ENCODE data around the gene PRDM15.

Gene PRDM15

GRCh38 chr21:41903559-41904351 lies 24.6 kb upstream of the PRDM15 start:
- no peaks in the 10 kb centered on the region for H3K9me3 ChIP-seq (ENCODE audit: control insufficient read depth, low read length)
- no peak overlapping the region for H3K4me3 ChIP-seq (ENCODE audit: low read length)
- no peaks in the 10 kb centered on the region for H3K27me3 ChIP-seq (replicated peaks; ENCODE audit: control insufficient read depth, insufficient read depth, low read length)
- DNase-seq (ENCODE audit: low read depth), result no peak
- peaks cover 5% of the 10 kb centered on the region for H3K4me1 ChIP-seq (ENCODE audit: control insufficient read depth, insufficient read depth, low read length)
- no peak overlapping the region for H3K9ac ChIP-seq (ENCODE audit: low read length)
- H3K36me3 ChIP-seq (ENCODE audit: control insufficient read depth, insufficient read depth, low read length, severe bottlenecking), result peaks cover 99% of the 10 kb centered on the region

GRCh38 chr21:41902946-41903345 lies 23.8 kb upstream of the PRDM15 start:
- DNase-seq (ENCODE audit: low read depth), result no peak
- H3K9ac ChIP-seq (ENCODE audit: low read length), result no peak overlapping the region
- peaks cover 3% of the 10 kb centered on the region for H3K4me1 ChIP-seq (ENCODE audit: control insufficient read depth, insufficient read depth, low read length)
- no peaks in the 10 kb centered on the region for H3K27me3 ChIP-seq (replicated peaks; ENCODE audit: control insufficient read depth, insufficient read depth, low read length)
- H3K9me3 ChIP-seq (ENCODE audit: control insufficient read depth, low read length), result no peaks in the 10 kb centered on the region
- no peak overlapping the region for H3K4me3 ChIP-seq (ENCODE audit: low read length)
- peaks cover 99% of the 10 kb centered on the region for H3K36me3 ChIP-seq (ENCODE audit: control insufficient read depth, insufficient read depth, low read length, severe bottlenecking)

DNA sequence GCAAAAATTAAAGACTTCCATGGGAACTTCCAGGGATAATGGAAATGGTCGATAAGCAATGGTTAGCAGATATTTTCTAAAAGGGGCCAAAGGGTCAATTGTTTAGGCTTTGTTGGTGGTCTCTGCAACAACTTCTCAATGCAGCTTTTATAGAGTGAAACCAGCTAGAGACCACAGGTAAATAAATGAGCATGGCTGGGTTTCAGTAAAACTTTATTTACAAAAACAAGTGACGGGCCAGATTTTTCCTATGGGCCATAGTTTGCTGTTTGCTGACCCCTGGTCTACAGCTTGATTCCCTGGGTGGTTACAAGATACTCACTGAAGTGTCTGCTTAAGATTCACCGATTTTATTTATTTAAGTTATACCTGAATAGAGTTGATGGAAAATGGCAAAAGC lies 22.6 kb upstream of the PRDM15 start:
- H3K4me3 ChIP-seq (ENCODE audit: low read length), result no peak overlapping the region
- H3K27me3 ChIP-seq (replicated peaks; ENCODE audit: control insufficient read depth, insufficient read depth, low read length), result no peaks in the 10 kb centered on the region
- no peak for DNase-seq (ENCODE audit: low read depth)
- no peaks in the 10 kb centered on the region for H3K9me3 ChIP-seq (ENCODE audit: control insufficient read depth, low read length)
- H3K4me1 ChIP-seq (ENCODE audit: control insufficient read depth, insufficient read depth, low read length), result peaks cover 3% of the 10 kb centered on the region
- H3K9ac ChIP-seq (ENCODE audit: low read length), result no peak overlapping the region
- peaks cover 98% of the 10 kb centered on the region for H3K36me3 ChIP-seq (ENCODE audit: control insufficient read depth, insufficient read depth, low read length, severe bottlenecking)

DNA sequence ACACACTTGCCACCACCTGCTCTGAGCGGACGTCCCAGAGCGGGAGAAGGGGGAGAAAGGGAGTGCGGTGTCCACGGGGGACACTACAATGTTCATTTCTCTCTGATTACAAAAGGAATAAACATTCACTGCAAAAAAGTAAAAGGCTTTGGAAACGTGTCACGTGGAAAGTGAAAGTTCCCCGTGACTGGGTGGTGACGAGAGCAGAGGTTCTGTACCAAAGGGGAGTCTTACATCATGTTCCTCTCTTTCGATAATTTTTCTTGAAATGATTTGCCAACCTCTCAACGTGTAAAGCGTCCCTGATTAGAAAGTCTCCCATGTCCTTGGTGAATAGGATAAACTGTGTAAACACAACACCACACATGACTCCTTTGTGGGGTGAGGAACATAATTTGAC lies 22.0 kb upstream of the PRDM15 start:
- Histone ChIP-seq H3K27me3 (replicated peaks; ENCODE audit: control insufficient read depth, insufficient read depth, low read length) (no peaks in the 10 kb centered on the region), H3K9me3 (ENCODE audit: control insufficient read depth, low read length) (no peaks in the 10 kb centered on the region), H3K9ac (ENCODE audit: low read length) (no peak overlapping the region), H3K4me3 (ENCODE audit: low read length) (no peak overlapping the region), H3K36me3 (ENCODE audit: control insufficient read depth, insufficient read depth, low read length, severe bottlenecking) (peaks cover 96% of the 10 kb centered on the region), H3K4me1 (ENCODE audit: control insufficient read depth, insufficient read depth, low read length) (peaks cover 3% of the 10 kb centered on the region)
- DNase-seq (ENCODE audit: low read depth), result no peak

DNA sequence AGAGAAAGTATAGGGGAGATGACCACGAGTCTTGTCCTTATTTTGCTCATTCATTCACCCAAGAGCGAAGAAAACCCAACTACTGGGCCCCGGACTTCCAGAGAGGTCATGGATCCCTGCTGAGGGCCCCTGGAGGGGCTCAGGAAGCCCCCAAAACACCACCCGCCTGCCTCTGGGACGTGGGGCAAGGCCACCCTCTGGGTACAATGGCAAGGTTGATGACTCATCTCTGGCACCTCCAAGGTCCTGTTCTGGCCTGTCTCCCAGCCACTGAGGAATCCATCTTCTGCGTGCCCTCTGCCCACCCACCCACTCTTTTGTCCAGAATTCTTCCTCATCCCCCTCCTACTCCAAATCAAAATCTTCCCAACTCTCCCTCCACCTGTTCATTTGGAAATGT lies 21.3 kb upstream of the PRDM15 start:
- Histone ChIP-seq H3K36me3 (ENCODE audit: control insufficient read depth, insufficient read depth, low read length, severe bottlenecking) (peaks cover 96% of the 10 kb centered on the region), H3K4me1 (ENCODE audit: control insufficient read depth, insufficient read depth, low read length) (peaks cover 3% of the 10 kb centered on the region), H3K9me3 (ENCODE audit: control insufficient read depth, low read length) (no peaks in the 10 kb centered on the region), H3K27me3 (replicated peaks; ENCODE audit: control insufficient read depth, insufficient read depth, low read length) (no peaks in the 10 kb centered on the region), H3K9ac (ENCODE audit: low read length) (no peak overlapping the region), H3K4me3 (ENCODE audit: low read length) (no peak overlapping the region)
- no peak for DNase-seq (ENCODE audit: low read depth)

DNA sequence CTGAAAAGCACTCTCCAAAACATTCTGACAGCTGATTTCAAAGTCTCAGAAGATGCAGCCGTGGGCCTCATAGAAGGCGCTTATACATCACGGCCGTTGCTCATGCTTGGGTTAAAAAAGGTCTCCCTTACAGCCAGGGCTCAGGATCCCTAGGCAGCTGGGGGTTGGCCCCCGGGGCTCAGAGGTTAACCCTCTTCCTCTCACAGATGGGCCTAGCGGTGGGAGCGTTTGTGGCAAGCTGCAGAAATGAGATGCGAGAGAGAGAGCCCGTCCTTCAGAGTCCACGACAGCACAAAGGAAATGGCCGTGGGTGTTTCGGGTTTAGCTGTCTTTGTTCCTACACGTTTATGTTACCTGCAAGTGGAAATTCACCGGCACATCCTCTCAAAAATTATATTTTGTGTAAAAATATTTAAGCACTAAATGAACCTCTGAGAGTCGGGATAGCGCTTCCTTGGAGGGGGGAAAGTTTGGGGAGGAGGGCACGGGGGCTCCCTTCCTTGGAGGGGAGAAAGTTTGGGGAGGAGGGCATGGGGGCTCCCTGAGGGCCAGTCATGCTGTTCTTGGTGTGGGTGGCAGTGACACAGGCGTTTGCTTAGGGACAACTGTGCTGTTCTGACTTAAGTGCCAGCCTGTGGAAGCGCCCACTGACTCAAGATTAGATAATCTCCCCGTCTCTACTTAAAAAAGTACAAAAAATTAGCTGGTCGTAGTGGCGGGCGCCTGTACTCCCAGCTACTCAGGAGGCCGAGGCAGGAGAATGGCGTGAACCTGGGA lies 20.5 kb upstream of the PRDM15 start:
- no peaks in the 10 kb centered on the region for H3K9me3 ChIP-seq (ENCODE audit: control insufficient read depth, low read length)
- no peak overlapping the region for H3K4me3 ChIP-seq (ENCODE audit: low read length)
- DNase-seq (ENCODE audit: low read depth), result no peak
- no peak overlapping the region for H3K9ac ChIP-seq (ENCODE audit: low read length)
- no peaks in the 10 kb centered on the region for H3K27me3 ChIP-seq (replicated peaks; ENCODE audit: control insufficient read depth, insufficient read depth, low read length)
- H3K36me3 ChIP-seq (ENCODE audit: control insufficient read depth, insufficient read depth, low read length, severe bottlenecking), result peaks cover 97% of the 10 kb centered on the region
- H3K4me1 ChIP-seq (ENCODE audit: control insufficient read depth, insufficient read depth, low read length), result peaks cover 3% of the 10 kb centered on the region

- no peak for DNase-seq (ENCODE audit: low read depth)
- Histone ChIP-seq H3K9ac (ENCODE audit: low read length) (no peak overlapping the region), H3K27me3 (replicated peaks; ENCODE audit: control insufficient read depth, insufficient read depth, low read length) (no peaks in the 10 kb centered on the region), H3K36me3 (ENCODE audit: control insufficient read depth, insufficient read depth, low read length, severe bottlenecking) (peaks cover 97% of the 10 kb centered on the region), H3K4me1 (ENCODE audit: control insufficient read depth, insufficient read depth, low read length) (peaks cover 3% of the 10 kb centered on the region), H3K4me3 (ENCODE audit: low read length) (no peak overlapping the region), H3K9me3 (ENCODE audit: control insufficient read depth, low read length) (no peaks in the 10 kb centered on the region)
Observed at GRCh38 chr21:41898998-41899397, 19.9 kb upstream of the PRDM15 start.

- no peak for DNase-seq (ENCODE audit: low read depth)
- no peaks in the 10 kb centered on the region for H3K27me3 ChIP-seq (replicated peaks; ENCODE audit: control insufficient read depth, insufficient read depth, low read length)
- peaks cover 3% of the 10 kb centered on the region for H3K4me1 ChIP-seq (ENCODE audit: control insufficient read depth, insufficient read depth, low read length)
- no peak overlapping the region for H3K4me3 ChIP-seq (ENCODE audit: low read length)
- H3K9me3 ChIP-seq (ENCODE audit: control insufficient read depth, low read length), result no peaks in the 10 kb centered on the region
- H3K9ac ChIP-seq (ENCODE audit: low read length), result no peak overlapping the region
- peaks cover 86% of the 10 kb centered on the region for H3K36me3 ChIP-seq (ENCODE audit: control insufficient read depth, insufficient read depth, low read length, severe bottlenecking)
Observed at GRCh38 chr21:41897700-41898099, 18.6 kb upstream of the PRDM15 start.

DNA sequence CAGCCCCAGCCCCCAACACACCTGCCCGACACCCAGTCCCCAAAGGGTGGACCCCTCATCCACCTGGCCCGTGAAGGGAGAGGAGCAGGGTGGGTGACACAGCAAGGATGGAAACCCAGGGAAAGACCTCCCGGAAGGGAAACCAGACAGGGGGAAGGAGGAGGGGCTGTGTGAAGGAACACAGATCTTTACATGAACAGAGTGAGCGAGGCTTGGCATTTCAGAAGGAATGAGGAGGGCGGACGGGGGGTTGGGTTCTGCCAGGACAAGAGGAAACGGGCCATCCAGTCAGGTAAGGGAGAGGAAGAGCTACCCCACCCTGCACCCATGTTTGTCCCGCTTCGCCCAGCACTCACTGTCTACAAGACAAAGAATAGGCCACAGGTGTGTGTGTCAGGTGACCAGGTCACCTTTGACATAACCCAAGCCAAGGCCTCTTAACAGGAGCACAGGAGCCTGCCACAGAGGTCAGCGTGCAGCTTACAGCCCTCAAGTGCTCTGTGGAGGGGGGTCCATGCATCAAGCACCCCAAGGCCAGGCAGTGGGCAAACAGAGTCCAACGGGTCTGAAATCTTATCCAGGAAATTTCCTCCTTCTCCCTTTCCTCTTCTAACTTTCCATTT lies 18.0 kb upstream of the PRDM15 start:
- Histone ChIP-seq H3K36me3 (ENCODE audit: control insufficient read depth, insufficient read depth, low read length, severe bottlenecking) (peaks cover 83% of the 10 kb centered on the region), H3K4me1 (ENCODE audit: control insufficient read depth, insufficient read depth, low read length) (peaks cover 3% of the 10 kb centered on the region), H3K27me3 (replicated peaks; ENCODE audit: control insufficient read depth, insufficient read depth, low read length) (no peaks in the 10 kb centered on the region), H3K4me3 (ENCODE audit: low read length) (no peak overlapping the region), H3K9me3 (ENCODE audit: control insufficient read depth, low read length) (no peaks in the 10 kb centered on the region), H3K9ac (ENCODE audit: low read length) (no peak overlapping the region)
- no peak for DNase-seq (ENCODE audit: low read depth)

- Histone ChIP-seq H3K27me3 (replicated peaks; ENCODE audit: control insufficient read depth, insufficient read depth, low read length) (no peaks in the 10 kb centered on the region), H3K9me3 (ENCODE audit: control insufficient read depth, low read length) (no peaks in the 10 kb centered on the region), H3K9ac (ENCODE audit: low read length) (no peak overlapping the region), H3K4me3 (ENCODE audit: low read length) (no peak overlapping the region), H3K36me3 (ENCODE audit: control insufficient read depth, insufficient read depth, low read length, severe bottlenecking) (peaks cover 83% of the 10 kb centered on the region), H3K4me1 (ENCODE audit: control insufficient read depth, insufficient read depth, low read length) (peaks cover under 1% of the 10 kb centered on the region)
- no peak for DNase-seq (ENCODE audit: low read depth)
Observed at GRCh38 chr21:41895643-41896493, 16.7 kb upstream of the PRDM15 start.
